GM12878 (cell line): Measurements from ENCODE around the gene SECTM1. TPM values are rescaled to one million over a fixed set of nuclear protein-coding genes. Genes with fewer than 3 reads are reported as not detected.

Experiments used
- ATAC-seq: fragments of 200-7000 bp; cut with Tn5 transposase; 3 replicates; pipeline ENCODE4 v1.9.1; 2020; ENCODE audit warnings: mild to moderate bottlenecking, moderate library complexity
- BruUV-seq: library from RNA; stranded (reverse); fragments of 400-500 nt; replicated peaks from 2 replicates; lab custom pipeline; 2021; lab: Mats Ljungman, UMichigan
- CTCF ChIA-PET: fragments of 300-600 bp; sonication (Branson Sonifier 250); formaldehyde crosslinking; extraction: SDS; loops from one replicate; lab custom pipeline; 2021; ENCODE audit warnings: inconsistent platforms; lab: Yijun Ruan, JAX
- POLR2A ChIA-PET: fragments of 350-600 bp; formaldehyde crosslinking; extraction: SDS; loops from one replicate; lab custom pipeline; 2021; ENCODE audit warnings: inconsistent platforms; lab: Charles Lee
- RAD21 ChIA-PET: fragments of 300-600 bp; sonication (Branson Sonifier 250); formaldehyde crosslinking; loops from one replicate; lab custom pipeline; 2023; ENCODE audit warnings: antibody characterized with exemption; ENCODE audit not compliant: unreplicated experiment; lab: Charles Lee
- SMC1A ChIA-PET: fragments of 300-600 bp; sonication (Branson Sonifier 250); formaldehyde crosslinking; loops from one replicate; lab custom pipeline; 2023; ENCODE audit not compliant: unreplicated experiment, uncharacterized antibody; lab: Charles Lee
- DNase-seq: peaks from one replicate; pipeline ENCODE4 v3.0.0-alpha.2; 2011; ENCODE audit warnings: low read depth, low spot score
- FAIRE-seq: peaks from 3 replicates; lab custom pipeline; 2011; peaks lifted over from hg19 to GRCh38; lab: Jason Lieb, UNC
- H2AFZ ChIP-seq: 2 replicates; pipeline ENCODE4 v1.6.0; 2011; ENCODE audit warnings: low read depth, low read length, control low read depth; ENCODE audit not compliant: control insufficient read depth
- H3K27ac ChIP-seq: 2 replicates; pipeline ENCODE4 v1.5.1; 2011; ENCODE audit warnings: control low read depth; ENCODE audit not compliant: control insufficient read depth, insufficient read depth
- H3K27me3 ChIP-seq, 2 experiments: replicated peaks in 1 of 2; 2 replicates each; pipeline versions ENCODE4 v1.6.0 to v1.6.1; 2011; ENCODE audit warnings: low read length in 1 of 2; ENCODE audit not compliant: control insufficient read depth in 2 of 2, insufficient read depth in 2 of 2
- H3K36me3 ChIP-seq, 2 experiments: 2 replicates each; pipeline ENCODE4 v1.5.1; 2011; ENCODE audit warnings: low read length in 1 of 2; ENCODE audit not compliant: control insufficient read depth in 2 of 2, insufficient read depth in 2 of 2
- H3K4me1 ChIP-seq: 2 replicates; pipeline ENCODE4 v1.6.1; 2011; ENCODE audit warnings: mild to moderate bottlenecking, low read length, moderate library complexity, mixed read lengths; ENCODE audit not compliant: control insufficient read depth, insufficient read depth
- H3K4me2 ChIP-seq: 2 replicates; pipeline ENCODE4 v1.6.0; 2011; ENCODE audit warnings: control low read depth; ENCODE audit not compliant: control insufficient read depth, insufficient read depth
- H3K4me3 ChIP-seq: fragments of 200-600 bp; sonication (generic); 2 replicates; pipeline ENCODE4 v1.5.1; 2016
- H3K79me2 ChIP-seq: 2 replicates; pipeline ENCODE4 v1.6.0; 2011; ENCODE audit warnings: low read length; ENCODE audit not compliant: control insufficient read depth, insufficient read depth
- H3K9ac ChIP-seq: 2 replicates; pipeline ENCODE4 v1.8.0; 2011; ENCODE audit warnings: low read length, control low read depth, mixed read lengths; ENCODE audit not compliant: control insufficient read depth, insufficient read depth
- H3K9me3 ChIP-seq: replicated peaks from 3 replicates; pipeline ENCODE4 v1.5.1; 2011; ENCODE audit warnings: mild to moderate bottlenecking, low read length; ENCODE audit not compliant: control insufficient read depth, insufficient read depth
- H4K20me1 ChIP-seq: 2 replicates; pipeline ENCODE4 v1.6.0; 2011; ENCODE audit not compliant: control insufficient read depth, insufficient read depth
- ATF7 ChIP-seq: fragments of 450-650 bp; IDR thresholded peaks from 2 replicates; pipeline ENCODE4 v1.6.1; 2016; ENCODE audit warnings: low read depth, mild to moderate bottlenecking
- CBX3 ChIP-seq: fragments of 200-600 bp; sonication (generic); IDR thresholded peaks from 2 replicates; pipeline ENCODE4 v1.6.1; 2016; ENCODE audit warnings: low read depth, borderline replicate concordance
- JUND ChIP-seq: IDR thresholded peaks from 2 replicates; pipeline ENCODE4 v1.6.1; 2012; ENCODE audit warnings: low read depth, mild to moderate bottlenecking, low read length, improper control_type of control experiment, moderate library complexity
- POU2F2 ChIP-seq: IDR thresholded peaks from 3 replicates; pipeline ENCODE4 v1.6.1; 2011; ENCODE audit warnings: low read depth, mild to moderate bottlenecking, low read length, borderline replicate concordance
- RAD21 ChIP-seq: IDR thresholded peaks from 2 replicates; pipeline ENCODE4 v1.6.1; 2011; ENCODE audit warnings: mild to moderate bottlenecking, low read depth, low read length, moderate library complexity; ENCODE audit not compliant: insufficient read depth
- RBBP5 ChIP-seq: fragments of 200-600 bp; sonication (generic); conservative IDR thresholded peaks from 2 replicates; pipeline ENCODE4 v1.6.1; 2016
- SREBF1 ChIP-seq: IDR thresholded peaks from 2 replicates; pipeline ENCODE4 v1.6.1; 2012; ENCODE audit warnings: mild to moderate bottlenecking, low read length
- SUPT20H ChIP-seq: IDR thresholded peaks from 2 replicates; pipeline ENCODE4 v1.6.1; 2011; ENCODE audit warnings: low read depth, mild to moderate bottlenecking, low read length, moderate library complexity, borderline replicate concordance; ENCODE audit not compliant: control insufficient read depth
- WGBS: methylation state at CpG from one replicate; pipeline ENCODE4 v1.1.6; 2016; ENCODE audit warnings: low lambda C conversion rate; ENCODE audit not compliant: insufficient replicate concordance, insufficient coverage; ENCODE audit errors: missing lambda C conversion rate; 5-methylcytosine and 5-hydroxymethylcytosine counted together
- in situ Hi-C: fragments of 300-500 bp; cut with MboI; formaldehyde crosslinking; loops from 9 replicates; pipeline ENCODE4 v1.14.3; 2018; ENCODE audit warnings: mixed read lengths
- intact Hi-C: fragments of 100-400 bp; cut with micrococcal nuclease; formaldehyde crosslinking; loops from one replicate; pipeline ENCODE4 v1.14.2; 2022; ENCODE audit not compliant: unreplicated experiment
- polyA plus RNA-seq, 11 experiments: library from polyadenylated mRNA; depleted of rRNA in 4 of 11; unstranded in 6 of 11; stranded (reverse) in 5 of 11; fragments of >200 nt; fragmentation: Nextera tagmentation in 4 of 11; fragmentation: Illumina TruSeq in 1 of 11; extraction: Ambion mirVana in 4 of 11; extraction: Trizol in 1 of 11; gene quantifications; 1 replicate in 1 of 11; 2 replicates in 10 of 11; pipeline versions ENCODE4 v1.2.1 to v1.2.3, GENCODE V29; 2011 to 2016; ENCODE audit warnings: inconsistent platforms in 2 of 11, missing spikeins in 2 of 11, low read depth in 1 of 11
- total RNA-seq, 4 experiments: library from RNA; depleted of rRNA in 3 of 4; stranded (reverse); fragments of >200 nt in 3 of 4; fragmentation: Illumina TruSeq in 1 of 4; extraction: Trizol in 1 of 4; gene quantifications; 2 replicates each; pipeline versions ENCODE4 v1.2.1 to v1.2.3, GENCODE V29; 2013 to 2021
- TF ChIP-seq, protein P1 (sequence below): IDR thresholded peaks from 2 replicates; pipeline ENCODE4 v1.6.1; 2012; ENCODE audit warnings: low read depth, low read length, improper control_type of control experiment
- TF ChIP-seq, protein P2 (sequence below): IDR thresholded peaks from 2 replicates; pipeline ENCODE4 v1.6.1; 2012; ENCODE audit warnings: improper control_type of control experiment, low read depth, low read length; ENCODE audit not compliant: insufficient replicate concordance

SECTM1 gene
- total and polyA plus RNA-seq, 10 of the 15 experiments (the other 5 are each of a cell fraction or from before 2014, with no cell fraction given), result 0.10 to 0.13 (median 0.12) TPM; not detected in 7

DNA sequence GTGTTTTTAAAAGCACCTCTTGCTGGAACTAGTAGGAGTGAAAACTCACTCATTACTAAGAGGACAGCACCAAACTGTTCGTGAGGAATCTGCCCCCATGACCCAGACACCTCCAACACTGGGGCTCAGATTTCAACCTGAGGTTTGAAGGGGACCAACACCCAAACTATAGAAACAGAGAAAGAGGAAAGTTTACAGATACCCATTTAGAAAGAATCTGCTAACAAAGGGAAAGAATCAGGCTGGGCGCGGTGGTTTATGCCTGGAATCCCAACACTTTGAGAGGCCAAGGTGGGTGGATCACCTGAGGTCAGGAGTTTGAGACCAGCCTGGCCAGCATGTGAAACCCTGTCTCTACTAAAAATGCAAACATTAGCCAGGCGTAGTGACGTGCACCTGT lies 56.6 kb downstream of the SECTM1 start:
- Histone ChIP-seq H3K4me1 (no peaks in the 10 kb centered on the region; the same call in 1 of the 2 replicates), H3K79me2 (peaks cover 14% of the 10 kb centered on the region), H3K27me3 (no peaks in the 10 kb centered on the region), H4K20me1 (no peaks in the 10 kb centered on the region), H3K4me3 (no peak overlapping the region), H3K9ac (no peak overlapping the region), H3K4me2 (no peak overlapping the region), H3K36me3 (no peaks in the 10 kb centered on the region), H3K9me3 (no peaks in the 10 kb centered on the region), H3K27ac (no peak overlapping the region), H2AFZ (no peak overlapping the region)
- RAD21 ChIA-PET, result no interaction called here
- CTCF ChIA-PET, result no interaction called here
- no TSS peak for BruUV-seq
- SMC1A ChIA-PET, result no interaction called here
- no peak for DNase-seq
- ATAC-seq, result no peak
- TF ChIP-seq, protein P1, sequence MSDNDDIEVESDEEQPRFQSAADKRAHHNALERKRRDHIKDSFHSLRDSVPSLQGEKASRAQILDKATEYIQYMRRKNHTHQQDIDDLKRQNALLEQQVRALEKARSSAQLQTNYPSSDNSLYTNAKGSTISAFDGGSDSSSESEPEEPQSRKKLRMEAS, result no peak
- TF ChIP-seq POU2F2 (no peak), SREBF1 (no peak), RBBP5 (no peak), ATF7 (no peak), RAD21 (no peak), SUPT20H (no peak), CBX3 (no peak), JUND (no peak)
- TF ChIP-seq, protein P2, sequence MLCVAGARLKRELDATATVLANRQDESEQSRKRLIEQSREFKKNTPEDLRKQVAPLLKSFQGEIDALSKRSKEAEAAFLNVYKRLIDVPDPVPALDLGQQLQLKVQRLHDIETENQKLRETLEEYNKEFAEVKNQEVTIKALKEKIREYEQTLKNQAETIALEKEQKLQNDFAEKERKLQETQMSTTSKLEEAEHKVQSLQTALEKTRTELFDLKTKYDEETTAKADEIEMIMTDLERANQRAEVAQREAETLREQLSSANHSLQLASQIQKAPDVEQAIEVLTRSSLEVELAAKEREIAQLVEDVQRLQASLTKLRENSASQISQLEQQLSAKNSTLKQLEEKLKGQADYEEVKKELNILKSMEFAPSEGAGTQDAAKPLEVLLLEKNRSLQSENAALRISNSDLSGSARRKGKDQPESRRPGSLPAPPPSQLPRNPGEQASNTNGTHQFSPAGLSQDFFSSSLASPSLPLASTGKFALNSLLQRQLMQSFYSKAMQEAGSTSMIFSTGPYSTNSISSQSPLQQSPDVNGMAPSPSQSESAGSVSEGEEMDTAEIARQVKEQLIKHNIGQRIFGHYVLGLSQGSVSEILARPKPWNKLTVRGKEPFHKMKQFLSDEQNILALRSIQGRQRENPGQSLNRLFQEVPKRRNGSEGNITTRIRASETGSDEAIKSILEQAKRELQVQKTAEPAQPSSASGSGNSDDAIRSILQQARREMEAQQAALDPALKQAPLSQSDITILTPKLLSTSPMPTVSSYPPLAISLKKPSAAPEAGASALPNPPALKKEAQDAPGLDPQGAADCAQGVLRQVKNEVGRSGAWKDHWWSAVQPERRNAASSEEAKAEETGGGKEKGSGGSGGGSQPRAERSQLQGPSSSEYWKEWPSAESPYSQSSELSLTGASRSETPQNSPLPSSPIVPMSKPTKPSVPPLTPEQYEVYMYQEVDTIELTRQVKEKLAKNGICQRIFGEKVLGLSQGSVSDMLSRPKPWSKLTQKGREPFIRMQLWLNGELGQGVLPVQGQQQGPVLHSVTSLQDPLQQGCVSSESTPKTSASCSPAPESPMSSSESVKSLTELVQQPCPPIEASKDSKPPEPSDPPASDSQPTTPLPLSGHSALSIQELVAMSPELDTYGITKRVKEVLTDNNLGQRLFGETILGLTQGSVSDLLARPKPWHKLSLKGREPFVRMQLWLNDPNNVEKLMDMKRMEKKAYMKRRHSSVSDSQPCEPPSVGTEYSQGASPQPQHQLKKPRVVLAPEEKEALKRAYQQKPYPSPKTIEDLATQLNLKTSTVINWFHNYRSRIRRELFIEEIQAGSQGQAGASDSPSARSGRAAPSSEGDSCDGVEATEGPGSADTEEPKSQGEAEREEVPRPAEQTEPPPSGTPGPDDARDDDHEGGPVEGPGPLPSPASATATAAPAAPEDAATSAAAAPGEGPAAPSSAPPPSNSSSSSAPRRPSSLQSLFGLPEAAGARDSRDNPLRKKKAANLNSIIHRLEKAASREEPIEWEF, result no peak
- intact Hi-C loops, result no loop called here
- no peak for FAIRE-seq
- POLR2A ChIA-PET, result interaction anchor here (1.3 kb wide), 1 partner anchor 11 kb away, joined by 3 read pairs; no protein-coding TSS in a partner anchor
- 60% methylated on average over 5 of the region's 5 CpGs for WGBS
- in situ Hi-C loops, result no loop called here
